GM18499 (cell line): Measurements from ENCODE around the gene BANF2.
"Not testable (repeated sequence)": the region's sequence is repeated elsewhere in the genome, so short reads cannot be mapped to it uniquely, and the experiment has no call there.

ENCODE experiments used
- ATAC-seq: cut with Tn5 transposase; IDR thresholded peaks from one replicate; pipeline ENCODE4 v1.9.1; 2021; ENCODE audit warnings: moderate number of reproducible peaks; ENCODE audit not compliant: insufficient read depth, unreplicated experiment

The BANF2 gene

GRCh38 chr20:17699931-17700351 lies at the start of gene BANF2:
TSS of gene BANF2 (plus strand) at chr20:17699966. CDS start at chr20:17725026, 25,060 bp downstream.
- no peak for ATAC-seq

- ATAC-seq, result no peak
Observed at GRCh38 chr20:17650301-17651128, 49.3 kb upstream of the BANF2 start.

GRCh38 chr20:17651129-17651759 lies 48.5 kb upstream of the BANF2 start:
- ATAC-seq, result no peak

- ATAC-seq, result no peak
Observed at GRCh38 chr20:17651760-17652388, 47.9 kb upstream of the BANF2 start.

- ATAC-seq, result no peak
Observed at GRCh38 chr20:17652411-17652810, 47.4 kb upstream of the BANF2 start.

GRCh38 chr20:17653835-17654648 lies 45.7 kb upstream of the BANF2 start:
- ATAC-seq, result no peak

- ATAC-seq, result no peak
Observed at GRCh38 chr20:17654649-17655285, 45.0 kb upstream of the BANF2 start.

- ATAC-seq, result no peak
Observed at GRCh38 chr20:17655286-17655651, 44.5 kb upstream of the BANF2 start.

- no peak for ATAC-seq
Observed at GRCh38 chr20:17655865-17656479, 43.8 kb upstream of the BANF2 start.

GRCh38 chr20:17657079-17657825 lies 42.5 kb upstream of the BANF2 start:
- no peak for ATAC-seq

- no peak for ATAC-seq
Observed at GRCh38 chr20:17657898-17658647, 41.7 kb upstream of the BANF2 start.

- ATAC-seq, result no peak
Observed at GRCh38 chr20:17658648-17658993, 41.1 kb upstream of the BANF2 start.

GRCh38 chr20:17659344-17659743 lies 40.4 kb upstream of the BANF2 start:
- ATAC-seq, result not testable (repeated sequence)

- ATAC-seq, result no peak
Observed at GRCh38 chr20:17659801-17660200, 40.0 kb upstream of the BANF2 start.

- no peak for ATAC-seq
Observed at GRCh38 chr20:17660667-17661066, 39.1 kb upstream of the BANF2 start.

GRCh38 chr20:17661121-17661744 lies 38.5 kb upstream of the BANF2 start:
- no peak for ATAC-seq

GRCh38 chr20:17662333-17663039 lies 37.3 kb upstream of the BANF2 start:
- no peak for ATAC-seq
